HTERT RPE-1 (cell line): ENCODE measurements around the gene LDHD.

Source experiments
- in situ Hi-C: fragments of 300-500 bp; cut with MboI; formaldehyde crosslinking; loops from 4 replicates; pipeline ENCODE4 v1.14.3; 2020; ENCODE audit warnings: low sequenced_read_pairs

Gene LDHD

GRCh38 chr16:75083813-75084212, 32.8 kb downstream of the LDHD start:
- in situ Hi-C loops: no loop called here

GRCh38 chr16:75081179-75081859, 35.3 kb downstream of the LDHD start:
- in situ Hi-C loops: no loop called here

GRCh38 chr16:75080205-75081029, 36.2 kb downstream of the LDHD start:
- in situ Hi-C loops: no loop called here

- in situ Hi-C loops: no loop called here
Observed at GRCh38 chr16:75079346-75079926, 37.1 kb downstream of the LDHD start.

GRCh38 chr16:75078886-75079285, 37.7 kb downstream of the LDHD start:
- in situ Hi-C loops: no loop called here

GRCh38 chr16:75075688-75076268, 40.8 kb downstream of the LDHD start:
- in situ Hi-C loops: no loop called here

- in situ Hi-C loops: no loop called here
Observed at GRCh38 chr16:75074920-75075687, 41.5 kb downstream of the LDHD start.

- in situ Hi-C loops: no loop called here
Observed at GRCh38 chr16:75074304-75074793, 42.2 kb downstream of the LDHD start.

- in situ Hi-C loops: no loop called here
Observed at GRCh38 chr16:75073545-75074303, 42.9 kb downstream of the LDHD start.

GRCh38 chr16:75072239-75072947, 44.2 kb downstream of the LDHD start:
- in situ Hi-C loops: no loop called here

- in situ Hi-C loops: no loop called here
Observed at GRCh38 chr16:75071621-75072020, 45.0 kb downstream of the LDHD start.

GRCh38 chr16:75070012-75070841, 46.4 kb downstream of the LDHD start:
- in situ Hi-C loops: no loop called here

- in situ Hi-C loops: no loop called here
Observed at GRCh38 chr16:75068085-75069031, 48.2 kb downstream of the LDHD start.

GRCh38 chr16:75066861-75067447, 49.6 kb downstream of the LDHD start:
- in situ Hi-C loops: no loop called here

GRCh38 chr16:75065521-75066149, 50.9 kb downstream of the LDHD start:
- in situ Hi-C loops: no loop called here

GRCh38 chr16:75065149-75065505, 51.5 kb downstream of the LDHD start:
- in situ Hi-C loops: no loop called here
